NT2/D1 (cell line): Measurements from ENCODE around the gene RAB28.

Source experiments
- SUZ12 ChIP-seq: IDR thresholded peaks from 2 replicates; pipeline ENCODE4 v1.6.1; 2011; ENCODE audit not compliant: insufficient read length, insufficient read depth; ENCODE audit errors: extremely low read depth
- YY1 ChIP-seq: IDR thresholded peaks from 2 replicates; pipeline ENCODE4 v1.6.1; 2011; ENCODE audit not compliant: insufficient read length, insufficient read depth
- ZNF274 ChIP-seq: IDR thresholded peaks from 2 replicates; pipeline ENCODE4 v1.6.1; 2011; ENCODE audit warnings: mild to moderate bottlenecking, low read depth, low read length

GRCh38 chr4:13515268-13515667 is 31.1 kb upstream of the RAB28 start:
- no peak for TF ChIP-seq SUZ12
- no peak for TF ChIP-seq ZNF274
- TF ChIP-seq YY1: no peak
